Erythroblast (primary cell): ENCODE data around the gene CD48.

Experiments
- GATA1 ChIP-seq: IDR thresholded peaks from 2 replicates; pipeline ENCODE4 v1.6.1; 2011; ENCODE audit warnings: low read depth, mild to moderate bottlenecking, control low read depth, low read length, moderate library complexity
- POLR2A ChIP-seq: IDR thresholded peaks from 2 replicates; pipeline ENCODE4 v1.6.1; 2011; ENCODE audit warnings: mild to moderate bottlenecking, low read length

GRCh38 chr1:160631983-160632625, 79.5 kb downstream of the CD48 start:
- TF ChIP-seq POLR2A (no peak), GATA1 (no peak)
